HG02970 (cell line): ENCODE measurements around the gene DTNBP1.

ENCODE experiments used
- ATAC-seq: cut with Tn5 transposase; IDR thresholded peaks from one replicate; pipeline ENCODE4 v1.9.1; 2021; ENCODE audit warnings: mild to moderate bottlenecking, moderate library complexity, moderate number of reproducible peaks; ENCODE audit not compliant: unreplicated experiment, low FRiP score

DTNBP1 gene

DNA sequence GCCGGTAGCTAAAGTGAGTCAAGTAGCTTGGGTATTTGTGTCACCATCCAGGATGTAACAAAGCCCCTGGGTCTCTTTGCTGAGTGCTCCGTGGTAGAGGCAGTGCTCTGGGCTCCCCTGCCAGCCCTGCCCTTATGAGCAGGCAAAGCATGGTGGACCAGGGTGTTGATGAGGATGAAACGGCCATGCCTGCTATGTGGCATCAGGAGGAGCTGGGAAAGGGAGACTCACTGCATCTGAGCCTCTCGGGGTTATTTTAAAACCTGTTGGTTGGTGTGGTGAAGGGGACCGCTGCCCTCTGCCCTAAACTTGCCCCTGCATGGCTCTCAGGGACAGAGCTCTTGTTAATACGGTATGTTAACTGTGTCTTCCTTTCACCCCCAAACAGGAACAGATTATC is 143.1 kb downstream of the DTNBP1 start:
- no peak for ATAC-seq

- ATAC-seq, result no peak
Observed at GRCh38 chr6:15518878-15519277, 143.9 kb downstream of the DTNBP1 start.

- no peak for ATAC-seq
Observed at GRCh38 chr6:15518057-15518456, 144.8 kb downstream of the DTNBP1 start.

DNA sequence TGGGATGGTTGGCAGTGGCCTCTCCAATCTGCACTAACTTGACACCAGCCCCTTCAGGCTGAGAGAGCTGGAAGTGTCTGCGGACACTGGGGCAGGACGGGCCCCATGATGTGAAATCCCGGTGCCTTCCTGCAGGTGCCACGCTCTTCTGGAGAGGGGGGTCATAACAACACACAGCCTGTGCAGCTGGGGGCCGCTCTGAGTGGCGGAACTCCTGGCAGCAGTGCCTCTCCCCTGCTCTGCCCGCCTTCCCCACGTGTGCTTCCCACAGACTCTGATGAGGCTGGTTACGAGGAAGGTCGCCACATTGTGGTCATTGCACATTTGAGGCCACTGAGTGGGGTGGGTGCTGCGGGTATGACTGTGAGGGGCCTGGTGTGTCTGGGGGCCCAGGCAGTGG is 145.2 kb downstream of the DTNBP1 start:
- no peak for ATAC-seq

DNA sequence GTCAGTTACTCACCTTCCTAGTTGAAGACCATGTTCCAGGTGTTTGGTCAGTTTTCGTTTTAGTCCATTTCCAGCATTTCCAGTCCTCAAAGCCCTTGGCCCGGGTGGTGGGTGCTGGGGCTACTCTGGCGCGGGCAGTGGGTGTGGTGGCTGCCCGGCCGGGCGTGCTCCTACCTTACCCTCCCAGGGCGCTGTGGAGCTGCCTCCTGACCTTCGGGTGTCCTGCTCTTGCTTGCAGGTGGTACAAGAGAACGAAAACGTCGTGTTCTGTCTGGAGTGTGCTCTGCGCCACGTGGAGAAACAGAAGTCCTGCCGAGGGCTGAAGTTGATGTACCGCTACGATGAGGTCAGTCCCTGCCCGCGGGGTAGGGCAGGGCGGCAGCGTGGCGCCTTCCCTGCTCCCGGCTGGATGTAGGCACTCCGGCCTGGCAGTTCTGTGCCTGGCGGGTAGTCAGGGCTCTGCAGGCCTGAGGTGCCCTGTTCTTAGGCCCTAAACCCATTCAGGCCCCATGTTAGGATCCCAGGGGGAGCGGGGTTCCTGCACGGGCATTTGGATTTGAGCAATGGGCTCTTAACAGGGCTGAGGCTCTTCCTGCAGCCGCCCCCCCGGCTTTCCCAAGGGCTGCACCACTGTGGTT is 145.8 kb downstream of the DTNBP1 start:
- no peak for ATAC-seq

DNA sequence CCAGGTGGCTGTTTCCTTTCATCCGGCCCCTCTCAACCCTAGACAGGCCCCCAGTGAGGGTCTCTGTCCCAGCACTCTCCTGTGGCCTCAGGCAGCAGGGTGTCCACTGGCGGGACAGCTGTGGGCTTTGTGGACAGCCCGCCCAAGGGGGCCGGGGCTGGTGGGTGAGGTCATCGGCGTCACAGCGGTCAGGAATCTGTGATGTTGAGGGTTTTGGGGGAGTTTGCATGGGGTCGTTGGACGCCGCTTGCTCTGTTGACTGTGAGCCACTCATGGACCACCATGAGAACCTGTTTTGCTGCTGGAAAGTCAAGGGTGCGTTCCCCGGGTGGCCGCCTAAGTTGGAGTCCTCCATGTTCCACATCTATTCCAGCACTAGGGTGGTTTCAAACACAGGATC is 146.4 kb downstream of the DTNBP1 start:
- ATAC-seq, result no peak

GRCh38 chr6:15515660-15516375 is 147.0 kb downstream of the DTNBP1 start:
- no peak for ATAC-seq

DNA sequence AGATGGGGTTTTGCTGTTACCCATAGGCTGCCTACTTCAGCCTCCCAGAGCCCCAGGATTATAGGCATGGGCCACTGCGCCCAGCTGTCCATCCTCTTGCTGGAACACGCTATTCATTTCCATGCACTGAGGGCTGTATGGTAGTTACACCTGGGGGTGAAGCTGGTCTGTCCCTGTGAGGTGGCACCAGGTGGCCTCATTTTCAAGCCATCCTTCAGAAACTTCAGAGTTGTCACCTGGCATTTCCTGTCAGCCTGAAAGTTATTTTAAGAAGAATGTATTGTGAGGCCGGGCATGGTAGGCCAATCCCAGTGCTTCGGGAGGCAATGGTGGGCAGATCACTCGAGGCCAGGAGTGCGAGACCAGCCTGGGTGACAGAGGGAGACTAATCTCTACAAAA is 147.6 kb downstream of the DTNBP1 start:
- no peak for ATAC-seq

DNA sequence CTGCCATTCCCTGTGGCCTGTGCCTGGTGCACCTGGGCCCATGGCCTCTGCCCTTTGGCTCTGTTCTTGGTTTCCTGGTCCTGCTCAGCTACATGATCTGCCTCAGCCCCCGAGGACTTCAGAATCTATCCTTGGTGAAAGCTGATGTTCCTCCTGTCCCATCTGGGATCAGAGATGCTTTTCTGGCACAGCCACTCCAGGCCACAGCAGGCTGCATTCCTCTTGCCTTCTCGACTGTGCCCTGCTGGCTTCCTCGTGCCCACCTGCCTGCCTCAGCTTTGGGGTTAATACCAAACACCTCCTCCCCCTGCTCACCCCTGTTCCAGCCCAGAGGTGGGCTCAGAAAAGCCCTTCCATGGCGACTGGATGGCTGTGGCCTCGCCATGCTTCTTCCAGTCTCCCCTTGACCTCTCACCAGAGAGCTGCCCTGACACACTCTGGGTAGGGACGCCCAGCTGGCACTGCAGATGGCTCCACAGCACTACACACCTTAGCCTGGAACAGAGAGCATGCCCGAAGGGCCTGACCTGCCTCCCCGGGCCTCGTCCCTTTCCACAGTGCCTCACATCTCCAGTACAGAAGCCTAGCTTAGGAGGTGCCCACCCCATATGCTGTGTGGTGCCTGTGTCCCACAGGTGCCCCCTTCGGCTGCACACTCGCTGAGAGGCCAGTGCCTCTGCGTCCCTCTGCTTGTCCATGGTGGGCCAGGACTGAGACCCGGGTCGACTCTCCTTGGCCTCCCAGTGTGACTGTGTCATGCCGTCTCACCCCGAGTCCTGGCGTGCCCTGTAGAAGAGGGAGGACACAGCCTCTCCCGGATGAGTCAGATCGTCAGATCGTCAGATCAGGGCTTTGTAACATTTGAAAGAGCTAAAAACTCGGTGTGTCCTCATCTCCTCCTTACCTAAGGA is 148.8 kb downstream of the DTNBP1 start:
- ATAC-seq, result no peak

DNA sequence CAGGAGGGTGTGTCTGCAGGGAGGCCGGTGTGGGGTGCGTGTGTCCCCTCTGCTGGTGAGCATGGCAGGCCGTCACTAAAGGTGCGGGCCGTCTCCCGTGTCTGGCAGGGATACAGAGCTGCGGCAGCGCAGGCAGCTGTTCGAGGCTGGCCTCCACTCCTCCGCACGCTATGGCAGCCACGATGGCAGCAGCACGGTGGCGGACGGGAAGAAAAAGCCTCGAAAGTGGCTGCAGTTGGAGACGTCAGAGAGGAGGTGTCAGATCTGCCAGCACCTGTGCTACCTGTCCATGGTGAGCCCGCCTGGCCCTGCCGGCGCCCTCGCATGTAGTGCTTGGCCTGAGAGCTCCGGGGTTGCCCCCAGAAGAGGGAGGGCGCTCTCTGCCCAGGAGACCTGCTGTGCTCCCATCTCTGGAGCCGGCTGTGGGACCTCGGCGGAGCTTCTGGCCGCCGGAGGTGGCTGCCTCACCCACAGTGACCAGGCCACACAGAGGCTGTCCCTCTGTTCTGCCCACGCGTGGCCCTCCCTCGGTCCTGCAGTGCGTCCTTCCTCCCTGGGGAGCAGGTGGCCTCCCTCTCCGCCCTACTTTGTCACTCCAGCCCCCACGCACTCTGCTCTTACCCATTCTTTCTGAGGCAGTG is 149.6 kb downstream of the DTNBP1 start:
- ATAC-seq, result no peak

- no peak for ATAC-seq
Observed at GRCh38 chr6:15512721-15513120, 150.1 kb downstream of the DTNBP1 start.

DNA sequence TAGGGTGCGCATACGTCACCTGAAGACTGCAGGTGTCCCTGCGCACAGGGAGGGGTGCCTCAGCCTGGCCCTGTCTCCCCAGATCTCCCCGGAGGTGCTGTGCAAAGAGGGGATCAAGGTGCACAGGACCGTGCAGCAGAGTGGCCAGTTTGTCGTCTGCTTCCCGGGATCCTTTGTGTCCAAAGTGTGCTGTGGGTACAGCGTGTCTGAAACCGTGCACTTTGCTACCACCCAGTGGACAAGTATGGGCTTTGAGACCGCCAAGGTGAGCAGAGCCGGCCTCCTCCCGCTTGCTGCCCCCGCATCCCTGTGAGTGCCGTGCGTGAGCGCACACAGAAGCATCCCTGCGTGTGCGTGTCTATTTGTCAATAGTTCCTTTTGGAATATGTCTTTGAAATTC is 150.7 kb downstream of the DTNBP1 start:
- no peak for ATAC-seq

- no peak for ATAC-seq
Observed at GRCh38 chr6:15511248-15512125, 151.3 kb downstream of the DTNBP1 start.

- no peak for ATAC-seq
Observed at GRCh38 chr6:15510536-15511247, 152.1 kb downstream of the DTNBP1 start.

- ATAC-seq, result no peak
Observed at GRCh38 chr6:15510121-15510520, 152.7 kb downstream of the DTNBP1 start.

GRCh38 chr6:15509335-15509933 is 153.4 kb downstream of the DTNBP1 start:
- ATAC-seq, result no peak

GRCh38 chr6:15508931-15509330 is 153.9 kb downstream of the DTNBP1 start:
- no peak for ATAC-seq

DNA sequence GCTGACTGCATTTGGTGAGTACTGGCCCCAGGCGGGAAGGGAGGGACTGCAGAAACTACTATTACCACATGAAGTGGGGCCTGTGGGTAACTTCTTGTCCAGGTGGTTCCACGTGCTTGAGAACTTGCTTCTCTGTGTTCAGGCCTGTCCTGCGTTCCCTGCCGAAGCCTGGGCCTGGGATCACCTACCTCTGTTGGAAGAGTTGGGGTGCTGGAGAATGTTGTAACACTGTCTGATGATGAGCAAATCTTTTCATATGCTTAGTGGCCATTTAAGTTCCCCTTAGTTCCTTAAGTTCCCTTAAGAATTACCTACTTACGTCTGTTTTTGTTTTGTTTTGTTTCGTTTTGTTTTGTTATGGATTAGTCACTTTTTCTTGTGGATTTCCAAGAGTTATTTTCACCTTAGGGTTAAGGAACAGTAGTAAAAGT is 154.4 kb downstream of the DTNBP1 start:
- no peak for ATAC-seq

DNA sequence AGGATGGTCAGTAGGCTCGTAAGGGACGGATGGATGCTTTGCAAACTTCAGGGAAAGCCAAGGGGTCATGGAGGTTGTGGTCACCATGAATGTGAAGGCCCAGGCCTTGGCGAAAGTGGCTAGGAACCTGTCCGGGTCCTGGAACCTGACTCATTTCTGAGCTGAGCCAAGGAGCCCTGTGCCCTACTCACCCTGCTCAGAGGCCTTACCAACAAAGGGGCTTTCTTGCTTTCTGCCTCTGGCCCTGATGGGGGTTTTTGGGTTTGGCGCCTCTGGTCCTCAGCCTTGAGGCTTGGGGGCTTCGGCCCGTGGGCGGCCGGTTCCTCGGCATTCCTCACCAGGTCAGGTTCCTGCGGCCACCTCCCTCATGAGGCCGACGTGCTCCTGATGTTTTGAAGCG is 155.1 kb downstream of the DTNBP1 start:
- no peak for ATAC-seq
